GM13976 (cell line): ENCODE results near the gene GRK6.

Source experiments
- DNase-seq: peaks from one replicate; pipeline ENCODE4 v3.0.0; 2012; ENCODE audit warnings: low spot score
- in situ Hi-C: fragments of 300-500 bp; cut with MboI; formaldehyde crosslinking; loops from one replicate; pipeline ENCODE4 v1.12.0; 2022; ENCODE audit warnings: low sequenced_read_pairs, mixed read lengths, inconsistent platforms; ENCODE audit not compliant: unreplicated experiment
- TF ChIP-seq, protein P1 (sequence below): IDR thresholded peaks from 2 replicates; pipeline ENCODE4 v1.5.1; 2012; ENCODE audit warnings: borderline replicate concordance, mild to moderate bottlenecking; ENCODE audit not compliant: insufficient read depth; ENCODE audit errors: extremely low read depth, missing control alignments, control extremely low read depth

Gene GRK6

DNA sequence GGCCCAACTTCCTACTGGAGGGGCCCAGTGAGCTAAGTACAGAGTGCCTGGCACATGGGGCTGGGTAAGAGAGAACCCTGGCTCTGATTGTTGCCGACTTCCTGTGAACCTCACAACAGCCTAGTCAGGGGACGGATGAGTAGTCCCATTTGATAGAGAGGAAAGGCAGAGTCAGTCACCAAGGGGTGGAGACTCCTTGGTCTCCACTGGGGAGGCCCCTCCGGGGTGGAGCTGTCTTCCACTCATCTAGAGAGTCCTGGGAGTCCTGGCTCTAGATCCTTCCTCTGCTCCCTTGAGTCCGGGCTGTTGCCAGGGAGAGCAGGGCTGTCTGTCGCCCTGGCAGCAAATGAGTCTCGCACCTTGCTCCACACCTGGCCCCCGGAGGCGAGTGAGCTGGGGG, 8.0 kb downstream of the GRK6 start:
- DNase-seq, result no peak
- TF ChIP-seq, protein P1, sequence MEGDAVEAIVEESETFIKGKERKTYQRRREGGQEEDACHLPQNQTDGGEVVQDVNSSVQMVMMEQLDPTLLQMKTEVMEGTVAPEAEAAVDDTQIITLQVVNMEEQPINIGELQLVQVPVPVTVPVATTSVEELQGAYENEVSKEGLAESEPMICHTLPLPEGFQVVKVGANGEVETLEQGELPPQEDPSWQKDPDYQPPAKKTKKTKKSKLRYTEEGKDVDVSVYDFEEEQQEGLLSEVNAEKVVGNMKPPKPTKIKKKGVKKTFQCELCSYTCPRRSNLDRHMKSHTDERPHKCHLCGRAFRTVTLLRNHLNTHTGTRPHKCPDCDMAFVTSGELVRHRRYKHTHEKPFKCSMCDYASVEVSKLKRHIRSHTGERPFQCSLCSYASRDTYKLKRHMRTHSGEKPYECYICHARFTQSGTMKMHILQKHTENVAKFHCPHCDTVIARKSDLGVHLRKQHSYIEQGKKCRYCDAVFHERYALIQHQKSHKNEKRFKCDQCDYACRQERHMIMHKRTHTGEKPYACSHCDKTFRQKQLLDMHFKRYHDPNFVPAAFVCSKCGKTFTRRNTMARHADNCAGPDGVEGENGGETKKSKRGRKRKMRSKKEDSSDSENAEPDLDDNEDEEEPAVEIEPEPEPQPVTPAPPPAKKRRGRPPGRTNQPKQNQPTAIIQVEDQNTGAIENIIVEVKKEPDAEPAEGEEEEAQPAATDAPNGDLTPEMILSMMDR, result no peak
- in situ Hi-C loops, result no loop called here

DNA sequence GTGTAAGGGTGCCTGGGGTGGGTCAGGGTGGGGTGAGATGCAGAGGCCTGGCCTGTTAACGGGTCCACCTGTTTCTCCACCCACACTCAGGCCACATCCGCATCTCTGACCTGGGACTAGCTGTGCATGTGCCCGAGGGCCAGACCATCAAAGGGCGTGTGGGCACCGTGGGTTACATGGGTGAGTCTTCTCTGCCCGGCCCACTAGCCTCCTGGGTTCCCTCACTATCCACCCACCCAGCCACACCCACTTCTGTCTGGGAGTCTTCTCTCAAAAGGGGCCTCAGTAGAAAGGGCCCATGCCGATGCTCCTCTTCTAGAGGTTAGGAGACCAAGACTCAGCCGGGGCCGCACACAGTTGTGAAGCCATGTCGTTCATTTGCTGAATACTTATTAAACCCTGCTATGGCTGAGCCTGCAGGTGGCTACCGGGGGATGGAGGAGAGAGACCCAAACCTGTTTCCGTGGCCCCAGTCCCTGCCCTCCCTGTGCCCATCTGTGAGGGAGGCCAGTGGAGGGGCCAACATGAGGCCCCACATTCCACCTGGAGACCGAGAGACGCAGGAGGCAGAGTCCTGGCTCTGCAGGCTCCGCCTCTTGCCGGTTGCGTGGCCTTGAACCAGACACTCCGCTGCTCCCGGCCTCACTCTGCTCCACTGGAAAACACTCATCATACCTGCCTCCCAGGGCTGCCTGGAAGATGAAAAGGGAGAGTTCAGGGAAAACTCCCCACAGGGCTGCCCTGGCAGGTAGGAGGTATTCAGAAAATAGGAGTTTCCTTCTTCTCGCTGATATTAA, 8.7 kb downstream of the GRK6 start:
- no peak for DNase-seq
- in situ Hi-C loops, result no loop called here
- TF ChIP-seq, protein P1, result no peak

DNA sequence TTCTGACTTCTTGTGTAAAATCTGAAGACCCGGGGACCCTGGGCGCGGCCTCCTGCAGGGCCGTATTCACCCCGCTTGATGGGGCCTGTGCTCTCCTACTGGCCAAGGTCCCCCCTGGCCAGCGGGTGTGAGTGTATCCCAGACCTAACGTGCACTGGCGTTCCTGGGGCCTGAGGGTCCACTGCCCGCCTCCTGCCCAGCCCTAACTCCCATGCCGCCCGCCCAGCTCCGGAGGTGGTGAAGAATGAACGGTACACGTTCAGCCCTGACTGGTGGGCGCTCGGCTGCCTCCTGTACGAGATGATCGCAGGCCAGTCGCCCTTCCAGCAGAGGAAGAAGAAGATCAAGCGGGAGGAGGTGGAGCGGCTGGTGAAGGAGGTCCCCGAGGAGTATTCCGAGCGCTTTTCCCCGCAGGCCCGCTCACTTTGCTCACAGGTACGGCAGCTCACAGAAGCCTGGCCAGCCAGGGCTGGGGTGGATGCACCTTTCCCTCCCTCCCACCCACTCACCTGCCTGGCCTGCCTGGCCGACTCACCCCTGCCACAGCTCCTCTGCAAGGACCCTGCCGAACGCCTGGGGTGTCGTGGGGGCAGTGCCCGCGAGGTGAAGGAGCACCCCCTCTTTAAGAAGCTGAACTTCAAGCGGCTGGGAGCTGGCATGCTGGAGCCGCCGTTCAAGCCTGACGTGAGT, 9.5 kb downstream of the GRK6 start:
- TF ChIP-seq, protein P1, result no peak
- in situ Hi-C loops, result no loop called here
- no peak for DNase-seq

DNA sequence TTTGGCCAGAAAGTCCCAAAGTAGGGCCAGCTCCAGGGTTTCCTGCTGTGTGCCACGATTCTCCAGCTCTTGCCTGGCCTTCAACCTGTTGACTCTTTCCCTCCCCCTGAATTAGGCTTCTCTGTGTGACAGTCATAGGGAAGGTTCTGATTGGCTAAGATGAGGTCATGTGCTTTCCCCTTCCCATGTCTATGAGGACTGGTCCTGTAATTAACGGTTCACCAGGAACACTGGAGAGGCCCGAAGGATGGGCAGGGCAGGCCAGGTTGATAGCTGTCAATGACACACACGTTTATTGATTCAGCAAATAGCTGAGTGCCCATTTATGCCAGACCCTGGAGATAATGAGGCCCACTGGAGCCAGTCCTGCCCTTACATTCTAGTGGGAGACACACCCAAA, 11.1 kb downstream of the GRK6 start:
- TF ChIP-seq, protein P1, result no peak
- DNase-seq, result no peak
- in situ Hi-C loops, result no loop called here

DNA sequence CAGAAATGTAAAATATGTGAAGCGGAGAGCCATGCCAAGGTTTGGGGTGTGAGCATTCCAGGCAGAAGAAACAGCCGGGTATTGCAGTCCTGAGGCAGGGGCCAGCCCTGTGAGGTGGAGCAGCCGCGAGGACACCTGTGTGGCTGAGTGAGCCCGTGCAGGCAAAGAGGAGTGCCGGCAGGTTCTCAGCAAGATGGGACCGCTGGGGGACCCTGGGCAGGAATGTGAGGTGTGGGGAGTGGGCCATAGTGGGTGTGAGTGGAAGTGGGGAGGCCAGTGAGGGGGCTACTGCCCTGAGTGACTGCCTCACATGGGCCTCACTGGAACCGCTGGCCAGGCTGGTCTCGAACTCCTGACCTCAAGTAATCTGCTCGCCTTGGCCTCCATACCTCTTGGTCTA, 12.0 kb downstream of the GRK6 start:
- TF ChIP-seq, protein P1, result no peak
- in situ Hi-C loops, result no loop called here
- no peak for DNase-seq

DNA sequence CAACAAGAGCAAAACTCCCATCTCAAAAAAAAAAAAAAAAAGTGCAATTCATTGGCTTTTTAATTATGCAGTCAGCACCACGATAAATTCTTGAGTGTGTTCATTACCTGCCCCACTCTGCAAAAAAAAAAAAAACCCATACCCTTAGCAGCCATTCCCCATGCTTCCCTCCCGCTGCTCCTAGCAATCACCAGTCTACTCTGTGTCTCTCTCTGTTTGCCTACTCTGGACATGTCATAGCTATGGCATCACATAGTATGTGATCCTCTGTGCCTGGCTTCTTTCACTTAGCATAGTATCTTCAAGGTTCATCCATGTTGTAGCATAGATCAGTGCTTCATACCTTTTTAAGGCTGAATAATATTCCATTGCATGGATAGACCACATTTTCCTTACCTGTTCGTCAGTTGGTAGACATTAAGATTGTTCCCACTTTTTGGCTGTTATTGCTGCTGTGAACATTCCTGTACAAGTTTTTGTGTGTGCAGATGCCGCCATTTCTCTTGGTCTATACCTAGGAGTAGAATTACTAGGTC, 13.1 kb downstream of the GRK6 start:
- no peak for DNase-seq
- in situ Hi-C loops, result no loop called here
- TF ChIP-seq, protein P1, result no peak
